HG03064 (cell line): ENCODE results near the gene BOC.

Experiments used
- ATAC-seq: cut with Tn5 transposase; IDR thresholded peaks from one replicate; pipeline ENCODE4 v1.9.1; 2021; ENCODE audit warnings: low read depth; ENCODE audit not compliant: unreplicated experiment

BOC gene

GRCh38 chr3:113223475-113224281, 12.3 kb downstream of the BOC start:
- peak; percentile 77 for ATAC-seq

GRCh38 chr3:113225286-113225685, 13.9 kb downstream of the BOC start:
- ATAC-seq = no peak

GRCh38 chr3:113226491-113226890, 15.1 kb downstream of the BOC start:
- ATAC-seq = no peak

- no peak for ATAC-seq
These were observed 15.8 kb downstream of the BOC start for GRCh38 chr3:113227146-113227545.

- ATAC-seq = no peak
These were observed 17.3 kb downstream of the BOC start for GRCh38 chr3:113228498-113229286.

GRCh38 chr3:113231391-113231790, 20.0 kb downstream of the BOC start:
- ATAC-seq = no peak

GRCh38 chr3:113231827-113232253, 20.5 kb downstream of the BOC start:
- no peak for ATAC-seq

GRCh38 chr3:113232342-113232741, 21.0 kb downstream of the BOC start:
- no peak for ATAC-seq

- ATAC-seq = no peak
These were observed 22.1 kb downstream of the BOC start for GRCh38 chr3:113233497-113233896.

- ATAC-seq = no peak
These were observed 22.7 kb downstream of the BOC start for GRCh38 chr3:113234028-113234427.

- no peak for ATAC-seq
These were observed 23.4 kb downstream of the BOC start for GRCh38 chr3:113234688-113235260.

GRCh38 chr3:113238503-113238902, 27.1 kb downstream of the BOC start:
- ATAC-seq = no peak

- no peak for ATAC-seq
These were observed 29.5 kb downstream of the BOC start for GRCh38 chr3:113240841-113241240.

GRCh38 chr3:113241292-113242095, 30.1 kb downstream of the BOC start:
- no peak for ATAC-seq

GRCh38 chr3:113242096-113242581, 30.8 kb downstream of the BOC start:
- ATAC-seq = no peak

GRCh38 chr3:113243071-113243470, 31.7 kb downstream of the BOC start:
- ATAC-seq = no peak

GRCh38 chr3:113243846-113244245, 32.5 kb downstream of the BOC start:
- ATAC-seq = no peak

GRCh38 chr3:113245761-113246161, 34.4 kb downstream of the BOC start:
- no peak for ATAC-seq

- ATAC-seq = no peak
These were observed 35.7 kb downstream of the BOC start for GRCh38 chr3:113247068-113247467.

- ATAC-seq = no peak
These were observed 36.5 kb downstream of the BOC start for GRCh38 chr3:113247675-113248458.
